ENCODE results near the gene ETFDH.
"Not testable (repeated sequence)": the region's sequence is repeated elsewhere in the genome, so short reads cannot be mapped to it uniquely, and the experiment has no call there.

The ETFDH gene

GRCh38 chr4:158754385-158755180 lies 82.5 kb downstream of the ETFDH start:
- no peaks in the 10 kb centered on the region for H3K79me2 ChIP-seq (ENCODE audit: low read length)
- H3K9ac ChIP-seq (ENCODE audit: low read length) = no peak overlapping the region
- no peak overlapping the region for H3K4me2 ChIP-seq (ENCODE audit: low read length)
- peaks cover 12% of the 10 kb centered on the region; the same call in 1 of the 2 replicates for H3K27me3 ChIP-seq (ENCODE audit: low read depth, low read length)
- no peaks in the 10 kb centered on the region for H3K4me1 ChIP-seq (ENCODE audit: low read length)
- H4K20me1 ChIP-seq (ENCODE audit: insufficient read depth, low read length) = no peaks in the 10 kb centered on the region
- no peaks in the 10 kb centered on the region for H3K9me3 ChIP-seq (ENCODE audit: insufficient read depth, low read length)
- TF ChIP-seq EZH2phosphoT487 (IDR thresholded peaks at IDR 0.05; ENCODE audit: low read depth) = no peak
- no peak for TF ChIP-seq CTCF (IDR thresholded peaks at IDR 0.05; ENCODE audit: low read depth, low read length)
- H3K4me3 ChIP-seq (ENCODE audit: low read length) = no peak overlapping the region
- H3K27ac ChIP-seq (ENCODE audit: low read length) = no peak overlapping the region
- no peaks in the 10 kb centered on the region for H3K36me3 ChIP-seq (replicated peaks; ENCODE audit: low read depth, low read length)
- H2AFZ ChIP-seq (ENCODE audit: low read depth, low read length) = no peak overlapping the region

- H4K20me1 ChIP-seq (ENCODE audit: insufficient read depth, low read length); H3K79me2 ChIP-seq (ENCODE audit: low read length); H3K27ac ChIP-seq (ENCODE audit: low read length); H3K4me1 ChIP-seq (ENCODE audit: low read length); H3K9ac ChIP-seq (ENCODE audit: low read length); H3K9me3 ChIP-seq (ENCODE audit: insufficient read depth, low read length); H3K36me3 ChIP-seq (replicated peaks; ENCODE audit: low read depth, low read length); H3K4me3 ChIP-seq (ENCODE audit: low read length); H3K4me2 ChIP-seq (ENCODE audit: low read length); H2AFZ ChIP-seq (ENCODE audit: low read depth, low read length): not testable (repeated sequence)
- H3K27me3 ChIP-seq (ENCODE audit: low read depth, low read length) = peaks cover 12% of the 10 kb centered on the region; the same call in 1 of the 2 replicates
Measured at GRCh38 chr4:158755819-158756218, 83.7 kb downstream of the ETFDH start.

GRCh38 chr4:158756588-158756987 lies 84.5 kb downstream of the ETFDH start:
- Histone ChIP-seq H3K79me2 (ENCODE audit: low read length) (no peaks in the 10 kb centered on the region), H3K4me3 (ENCODE audit: low read length) (no peak overlapping the region), H3K36me3 (replicated peaks; ENCODE audit: low read depth, low read length) (no peaks in the 10 kb centered on the region), H3K4me1 (ENCODE audit: low read length) (no peaks in the 10 kb centered on the region), H3K27me3 (ENCODE audit: low read depth, low read length) (peaks cover 19% of the 10 kb centered on the region; the same call in 1 of the 2 replicates), H3K9me3 (ENCODE audit: insufficient read depth, low read length) (no peaks in the 10 kb centered on the region), H3K27ac (ENCODE audit: low read length) (no peak overlapping the region), H2AFZ (ENCODE audit: low read depth, low read length) (no peak overlapping the region), H3K9ac (ENCODE audit: low read length) (no peak overlapping the region), H3K4me2 (ENCODE audit: low read length) (no peak overlapping the region), H4K20me1 (ENCODE audit: insufficient read depth, low read length) (no peaks in the 10 kb centered on the region)
- TF ChIP-seq CTCF (IDR thresholded peaks at IDR 0.05; ENCODE audit: low read depth, low read length) = no peak
- TF ChIP-seq EZH2phosphoT487 (IDR thresholded peaks at IDR 0.05; ENCODE audit: low read depth) = no peak

- no peak overlapping the region for H3K4me2 ChIP-seq (ENCODE audit: low read length)
- no peak overlapping the region for H2AFZ ChIP-seq (ENCODE audit: low read depth, low read length)
- no peaks in the 10 kb centered on the region for H3K4me1 ChIP-seq (ENCODE audit: low read length)
- H4K20me1 ChIP-seq (ENCODE audit: insufficient read depth, low read length) = no peaks in the 10 kb centered on the region
- peaks cover 26% of the 10 kb centered on the region for H3K27me3 ChIP-seq (ENCODE audit: low read depth, low read length)
- no peak for TF ChIP-seq CTCF (IDR thresholded peaks at IDR 0.05; ENCODE audit: low read depth, low read length)
- no peak for TF ChIP-seq EZH2phosphoT487 (IDR thresholded peaks at IDR 0.05; ENCODE audit: low read depth)
- H3K9me3 ChIP-seq (ENCODE audit: insufficient read depth, low read length) = no peaks in the 10 kb centered on the region
- H3K27ac ChIP-seq (ENCODE audit: low read length) = no peak overlapping the region
- H3K9ac ChIP-seq (ENCODE audit: low read length) = no peak overlapping the region
- no peak overlapping the region for H3K4me3 ChIP-seq (ENCODE audit: low read length)
- no peaks in the 10 kb centered on the region for H3K79me2 ChIP-seq (ENCODE audit: low read length)
- no peaks in the 10 kb centered on the region for H3K36me3 ChIP-seq (replicated peaks; ENCODE audit: low read depth, low read length)
Measured at GRCh38 chr4:158758142-158758541, 86.0 kb downstream of the ETFDH start.

Measured in OCI-LY3 (cell line).